ENCODE results near the gene UNKL.
A peak's percentile ranks its signal among the peaks of the same experiment; 100 is the strongest.

The UNKL gene

GRCh38 chr16:1398351-1398750, 16.2 kb downstream of the UNKL start:
- DNase-seq = no peak

GRCh38 chr16:1397779-1398178, 16.7 kb downstream of the UNKL start:
- DNase-seq = no peak

- no peak for DNase-seq
Measured at GRCh38 chr16:1395444-1396031, 19.0 kb downstream of the UNKL start.

GRCh38 chr16:1394367-1394951, 20.0 kb downstream of the UNKL start:
- no peak for DNase-seq

- DNase-seq = no peak
Measured at GRCh38 chr16:1393613-1394176, 20.8 kb downstream of the UNKL start.

- DNase-seq = no peak
Measured at GRCh38 chr16:1392826-1393225, 21.7 kb downstream of the UNKL start.

GRCh38 chr16:1390239-1390779, 24.2 kb downstream of the UNKL start:
- DNase-seq = no peak

GRCh38 chr16:1389762-1390161, 24.7 kb downstream of the UNKL start:
- no peak for DNase-seq

GRCh38 chr16:1387331-1387730, 27.2 kb downstream of the UNKL start:
- DNase-seq = no peak

GRCh38 chr16:1385232-1385631, 29.3 kb downstream of the UNKL start:
- DNase-seq = no peak

- no peak for DNase-seq
Measured at GRCh38 chr16:1383556-1383955, 30.9 kb downstream of the UNKL start.

- no peak for DNase-seq
Measured at GRCh38 chr16:1381612-1382406, 32.7 kb downstream of the UNKL start.

- no peak for DNase-seq
Measured at GRCh38 chr16:1380195-1380594, 34.3 kb downstream of the UNKL start.

GRCh38 chr16:1379304-1380076, 35.0 kb downstream of the UNKL start:
- peak; percentile 8 to 10 for DNase-seq

GRCh38 chr16:1378804-1379303, 35.6 kb downstream of the UNKL start:
- peak; percentile 29 to 32 for DNase-seq

GRCh38 chr16:1378087-1378803, 36.3 kb downstream of the UNKL start:
- DNase-seq = no peak

- DNase-seq = no peak
Measured at GRCh38 chr16:1377406-1378010, 37.0 kb downstream of the UNKL start.

GRCh38 chr16:1375741-1376410, 38.6 kb downstream of the UNKL start:
- no peak for DNase-seq

- no peak for DNase-seq
Measured at GRCh38 chr16:1375298-1375640, 39.2 kb downstream of the UNKL start.

- no peak for DNase-seq
Measured at GRCh38 chr16:1374418-1375297, 39.8 kb downstream of the UNKL start.
